Stomach (tissue), 4 donors: Measurements from ENCODE around the gene METTL15.
"Not testable (repeated sequence)": the region's sequence is repeated elsewhere in the genome, so short reads cannot be mapped to it uniquely, and the experiment has no call there.

Experiments
- POLR2A ChIP-seq, 4 donors: fragments of 450-650 bp; IDR thresholded peaks; one replicate each; pipeline ENCODE4 v1.6.1; 2016; ENCODE audit warnings: antibody characterized with exemption in 4 of 4, control low read depth in 2 of 4, mild to moderate bottlenecking in 1 of 4, moderate library complexity in 1 of 4
- TF ChIP-seq, protein P1 (sequence below), 7 experiments: fragments of 450-650 bp in 4 of 7; fragments of 200-600 bp in 3 of 7; sonication (generic) in 3 of 7; IDR thresholded peaks; one replicate each; pipeline ENCODE4 v1.5.1; 2016 to 2019; ENCODE audit warnings: antibody characterized with exemption in 7 of 7, control low read depth in 2 of 7, mild to moderate bottlenecking in 1 of 7

DNA sequence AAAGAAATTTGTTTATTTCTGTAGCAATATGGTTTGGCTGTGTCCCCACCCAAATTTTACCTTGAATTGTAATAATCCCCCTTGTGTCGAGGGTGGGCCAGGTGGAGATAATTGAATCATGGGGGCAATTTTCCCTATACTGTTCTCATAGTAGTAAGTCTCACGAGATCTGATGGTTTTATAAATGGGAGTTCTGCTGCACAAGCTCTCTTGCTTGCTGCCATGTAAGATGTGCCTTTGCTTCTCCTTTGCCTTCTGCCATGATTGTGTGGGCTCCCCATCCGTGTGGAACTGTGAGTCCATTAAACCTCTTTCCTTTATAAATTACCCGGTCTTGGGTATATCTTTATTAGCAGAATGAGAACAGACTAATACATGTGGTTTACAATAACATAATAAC is 28.0 kb downstream of the METTL15 start:
- not testable (repeated sequence) for TF ChIP-seq POLR2A (IDR thresholded peaks at IDR 0.05)
- TF ChIP-seq, protein P1, sequence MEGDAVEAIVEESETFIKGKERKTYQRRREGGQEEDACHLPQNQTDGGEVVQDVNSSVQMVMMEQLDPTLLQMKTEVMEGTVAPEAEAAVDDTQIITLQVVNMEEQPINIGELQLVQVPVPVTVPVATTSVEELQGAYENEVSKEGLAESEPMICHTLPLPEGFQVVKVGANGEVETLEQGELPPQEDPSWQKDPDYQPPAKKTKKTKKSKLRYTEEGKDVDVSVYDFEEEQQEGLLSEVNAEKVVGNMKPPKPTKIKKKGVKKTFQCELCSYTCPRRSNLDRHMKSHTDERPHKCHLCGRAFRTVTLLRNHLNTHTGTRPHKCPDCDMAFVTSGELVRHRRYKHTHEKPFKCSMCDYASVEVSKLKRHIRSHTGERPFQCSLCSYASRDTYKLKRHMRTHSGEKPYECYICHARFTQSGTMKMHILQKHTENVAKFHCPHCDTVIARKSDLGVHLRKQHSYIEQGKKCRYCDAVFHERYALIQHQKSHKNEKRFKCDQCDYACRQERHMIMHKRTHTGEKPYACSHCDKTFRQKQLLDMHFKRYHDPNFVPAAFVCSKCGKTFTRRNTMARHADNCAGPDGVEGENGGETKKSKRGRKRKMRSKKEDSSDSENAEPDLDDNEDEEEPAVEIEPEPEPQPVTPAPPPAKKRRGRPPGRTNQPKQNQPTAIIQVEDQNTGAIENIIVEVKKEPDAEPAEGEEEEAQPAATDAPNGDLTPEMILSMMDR (IDR thresholded peaks at IDR 0.05), result not testable (repeated sequence)
